HG02763 (cell line): Measurements from ENCODE around the gene SNRNP200.
"Not testable (repeated sequence)": the region's sequence is repeated elsewhere in the genome, so short reads cannot be mapped to it uniquely, and the experiment has no call there.

ENCODE experiments used
- ATAC-seq: cut with Tn5 transposase; IDR thresholded peaks from one replicate; pipeline ENCODE4 v1.9.1; 2021; ENCODE audit warnings: mild to moderate bottlenecking, moderate library complexity; ENCODE audit not compliant: unreplicated experiment

The SNRNP200 gene

DNA sequence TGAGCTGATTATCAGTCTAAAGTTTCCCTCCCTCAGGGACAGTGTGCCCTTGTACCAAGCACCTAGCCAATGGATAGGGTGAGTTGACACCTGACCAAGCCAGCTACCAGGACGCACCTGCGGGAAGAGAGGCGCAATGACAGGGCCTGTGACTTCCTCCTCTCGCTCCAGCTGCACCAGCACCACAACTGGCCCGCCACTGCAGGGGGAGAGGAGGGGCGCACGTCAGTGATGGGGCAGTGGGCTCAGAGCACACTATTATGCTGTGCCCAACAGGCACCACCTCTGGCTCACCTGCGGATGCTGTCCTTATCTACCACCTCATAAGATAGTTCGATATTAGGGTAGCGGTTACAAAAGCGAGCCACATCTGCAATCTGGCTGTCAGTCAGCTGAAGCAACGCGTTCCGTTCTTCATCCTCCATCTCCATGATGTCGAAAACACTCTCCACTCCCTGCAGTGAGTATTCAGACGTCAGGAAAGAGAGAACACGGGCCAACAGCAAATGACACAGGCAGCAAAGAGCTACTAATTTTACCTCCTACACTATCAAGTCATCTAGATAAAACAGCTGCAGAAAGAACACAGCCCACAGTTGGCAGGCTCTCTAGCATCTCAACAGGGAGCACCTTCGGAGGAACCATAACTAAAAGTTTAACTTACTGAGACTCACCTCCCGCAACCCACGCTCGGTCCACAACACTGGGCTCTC lies 28.4 kb downstream of the SNRNP200 start:
- no peak for ATAC-seq

DNA sequence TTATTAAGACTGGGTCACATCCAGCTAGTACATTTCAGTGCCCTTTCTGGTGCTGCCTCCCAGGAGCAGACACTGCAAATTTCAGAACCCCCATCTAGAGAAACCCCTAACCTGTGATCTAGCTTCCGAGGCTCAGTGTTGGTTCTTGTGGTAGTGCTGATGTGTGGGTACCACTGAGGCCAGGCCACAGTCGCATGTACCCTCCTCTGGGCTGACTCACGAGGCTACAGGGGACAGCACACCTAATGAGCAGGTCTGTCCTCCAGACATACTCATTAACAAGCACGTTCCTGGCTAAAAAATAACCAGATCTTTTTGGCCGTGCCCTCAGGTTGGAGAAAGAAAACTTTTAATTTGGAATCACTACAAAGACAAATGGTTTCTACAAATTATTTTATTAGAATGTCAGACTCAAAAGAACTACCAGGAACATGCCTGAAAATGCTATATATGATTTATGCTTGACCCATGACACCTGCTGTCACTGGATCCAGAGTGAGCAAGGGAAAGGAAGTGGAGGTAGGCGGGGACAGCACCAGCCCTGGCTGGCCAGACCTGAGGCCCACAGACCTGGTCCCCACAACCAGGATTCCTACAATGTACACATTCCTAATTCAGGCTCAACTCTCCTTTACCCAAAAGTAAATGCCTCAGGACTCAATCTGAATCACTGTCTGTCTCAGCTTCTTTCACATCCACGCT lies 30.8 kb downstream of the SNRNP200 start:
- no peak for ATAC-seq

DNA sequence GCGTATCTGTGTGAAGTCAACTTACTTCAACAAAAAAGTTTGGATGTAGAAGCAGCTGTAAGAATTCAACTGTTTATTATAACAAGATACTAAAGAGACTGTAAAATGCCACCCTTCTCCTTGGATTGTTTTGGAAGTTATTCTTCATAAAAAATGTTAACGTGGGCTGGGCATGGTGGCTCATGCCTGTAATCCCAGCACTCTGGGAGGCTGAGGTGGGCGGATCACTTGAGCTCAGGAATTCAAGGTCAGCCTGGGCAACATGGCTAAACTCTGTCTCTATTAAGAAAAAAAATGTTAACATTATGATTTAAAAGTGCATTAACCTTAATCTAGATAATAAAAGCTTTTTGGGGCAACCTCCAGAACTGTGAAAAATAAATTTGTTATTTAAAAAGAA lies 31.6 kb downstream of the SNRNP200 start:
- no peak for ATAC-seq

DNA sequence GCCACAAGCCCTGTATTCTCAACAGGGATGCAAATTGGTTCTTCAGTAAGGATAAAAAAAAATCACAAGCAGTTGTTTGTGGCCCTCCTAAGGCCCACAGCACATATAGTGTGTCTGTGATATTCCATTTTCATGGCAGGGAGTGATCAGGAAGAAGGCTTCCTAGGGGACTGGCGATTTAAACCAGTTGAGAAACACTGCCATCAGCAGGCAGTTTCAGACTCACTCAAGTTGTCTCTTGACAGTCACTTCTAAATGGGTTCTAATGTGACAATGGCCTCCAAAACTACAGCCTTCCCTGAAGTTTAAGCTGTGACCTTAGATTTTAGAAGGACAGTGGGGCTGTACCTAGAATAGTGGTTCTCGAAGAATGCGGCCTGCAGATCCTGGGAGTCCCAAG lies 33.4 kb downstream of the SNRNP200 start:
- no peak for ATAC-seq

DNA sequence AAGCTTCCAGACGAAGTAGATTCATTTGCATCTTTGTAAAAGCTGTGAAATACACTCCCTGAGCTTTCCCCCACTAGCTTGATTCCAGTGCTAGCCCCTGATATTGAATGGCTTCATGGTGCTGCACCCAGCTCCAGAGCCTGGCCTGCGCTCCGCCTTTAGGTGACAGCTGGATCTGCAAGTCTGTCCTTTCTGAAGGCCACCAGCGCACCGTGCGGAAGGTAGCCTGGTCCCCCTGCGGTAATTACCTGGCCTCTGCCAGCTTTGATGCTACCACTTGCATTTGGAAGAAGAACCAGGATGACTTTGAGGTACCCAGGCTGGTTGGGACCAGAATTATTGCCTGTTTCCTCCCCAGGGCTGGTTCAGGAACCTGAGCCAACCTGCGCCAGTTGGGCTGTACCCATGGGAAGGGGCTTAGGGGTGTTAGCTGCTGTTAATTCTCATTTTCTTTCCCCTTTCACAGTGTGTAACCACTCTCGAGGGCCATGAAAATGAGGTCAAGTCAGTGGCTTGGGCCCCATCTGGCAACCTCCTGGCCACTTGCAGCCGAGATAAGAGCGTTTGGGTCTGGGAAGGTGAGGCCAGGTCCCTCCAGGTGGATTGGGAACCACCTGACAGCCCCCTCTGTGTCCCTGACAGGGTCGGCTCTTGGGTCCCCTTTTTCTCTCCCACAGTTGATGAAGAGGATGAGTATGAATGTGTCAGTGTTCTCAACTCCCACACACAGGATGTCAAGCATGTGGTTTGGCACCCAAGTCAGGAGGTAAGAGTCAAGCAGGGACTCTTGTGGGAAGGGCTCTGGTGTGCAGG lies 38.0 kb downstream of the SNRNP200 start:
- no peak for ATAC-seq

DNA sequence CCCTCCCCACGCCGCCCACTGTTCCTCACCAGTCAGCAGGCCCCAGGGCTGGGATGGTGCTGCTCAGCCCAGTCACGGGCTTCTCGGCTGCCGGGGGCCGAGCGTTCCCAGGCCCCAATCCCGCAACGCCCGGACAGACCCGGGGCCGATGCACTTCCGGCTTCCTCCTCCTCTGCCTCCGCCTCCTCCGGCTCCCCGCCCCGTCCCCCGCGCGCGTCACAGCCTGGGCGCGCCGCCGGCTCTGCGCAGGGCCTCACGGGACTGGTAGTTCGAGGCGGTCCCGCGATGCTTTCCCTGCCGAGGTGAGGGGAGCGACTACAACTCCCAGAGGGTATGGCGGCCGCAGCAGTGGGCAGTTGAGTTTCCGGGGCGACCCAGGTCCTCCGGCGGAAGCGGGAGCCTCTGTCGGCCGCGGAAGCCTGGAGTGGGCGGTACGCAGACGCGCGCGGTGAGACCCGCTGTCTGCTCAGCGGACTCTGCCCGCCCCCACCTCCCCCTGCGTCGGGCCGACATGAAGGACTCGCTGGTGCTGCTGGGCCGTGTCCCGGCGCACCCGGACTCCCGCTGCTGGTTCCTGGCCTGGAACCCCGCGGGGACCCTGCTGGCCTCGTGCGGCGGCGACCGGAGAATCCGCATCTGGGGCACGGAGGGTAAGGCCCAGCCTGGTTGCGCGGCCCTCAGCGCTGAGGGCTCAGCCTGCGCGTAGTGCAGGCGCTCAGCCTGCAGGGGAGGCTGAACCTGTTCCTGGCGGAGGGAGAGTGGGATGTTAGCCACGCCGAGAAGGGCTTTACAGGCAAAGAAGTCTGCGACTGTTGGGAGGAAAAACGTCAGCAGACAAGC lies 39.3 kb downstream of the SNRNP200 start, which contains the start of the genes CIAO1 and TMEM127:
Gene CIAO1 (plus strand): TSS at position 386 of the 840 bp plus-strand sequence. CDS start 126 bp downstream, at position 512.
Gene TMEM127 (minus strand): TSS at position 158 of the 840 bp plus-strand sequence. CDS start 616 bp downstream, outside the sequence.
- peak; percentile 88 for ATAC-seq

DNA sequence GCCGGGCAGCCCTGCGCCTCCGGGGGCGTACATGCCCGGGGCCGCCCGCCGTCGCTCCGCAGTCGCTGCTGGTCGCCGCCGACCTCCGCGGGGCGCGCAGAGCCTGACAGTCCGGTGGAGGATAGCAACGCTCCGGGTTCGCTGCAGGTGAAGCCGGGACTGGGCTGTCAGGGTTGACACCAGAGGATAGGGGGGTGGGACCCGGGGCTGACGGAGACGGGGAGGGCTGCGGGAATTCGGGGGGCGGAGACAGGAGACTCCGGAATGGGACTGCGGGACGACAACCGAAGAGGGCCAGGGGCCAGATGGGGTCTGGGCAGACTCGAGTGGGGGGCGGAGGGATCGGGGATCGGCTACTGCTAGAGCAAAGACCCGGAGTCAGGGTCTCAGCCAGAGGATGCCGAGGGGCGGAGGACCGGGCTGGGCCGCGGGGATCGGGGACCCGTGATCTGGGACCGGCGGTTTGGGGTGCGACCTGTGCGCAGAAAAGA lies 40.0 kb downstream of the SNRNP200 start:
- ATAC-seq: peak; percentile 15

DNA sequence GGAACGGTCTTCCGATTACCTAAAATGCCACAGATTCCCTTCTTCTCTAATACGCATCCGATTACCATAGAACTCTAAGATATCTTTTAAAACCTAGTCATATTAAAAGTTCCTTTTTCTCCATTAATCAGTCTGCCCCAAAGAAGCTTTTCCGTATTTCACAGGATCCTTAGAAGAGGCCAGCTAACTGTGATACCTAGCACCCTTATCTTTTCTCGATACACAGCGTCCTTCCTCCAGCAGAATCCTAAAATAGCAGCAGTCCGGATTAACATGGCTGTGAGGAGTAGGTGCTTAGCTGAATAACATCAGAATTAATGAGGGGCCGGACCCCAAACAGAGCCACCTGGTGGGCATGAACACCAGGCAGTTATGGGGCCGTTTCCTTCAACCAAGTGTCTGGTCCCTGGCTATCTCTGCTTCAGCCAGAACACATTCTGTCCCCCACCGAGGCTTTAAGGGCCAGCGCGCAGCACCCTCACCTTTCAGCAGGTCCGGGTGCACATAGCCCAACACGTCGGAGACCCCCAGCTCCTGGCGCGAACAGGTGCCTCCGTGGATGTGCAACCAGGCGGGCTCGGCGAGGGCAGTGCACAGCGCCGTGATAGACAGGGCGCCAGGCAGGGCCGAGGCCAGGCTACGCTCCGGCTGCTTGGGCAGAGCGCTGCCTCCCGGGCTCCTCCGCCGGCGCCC lies 40.5 kb downstream of the SNRNP200 start:
- ATAC-seq: no peak

DNA sequence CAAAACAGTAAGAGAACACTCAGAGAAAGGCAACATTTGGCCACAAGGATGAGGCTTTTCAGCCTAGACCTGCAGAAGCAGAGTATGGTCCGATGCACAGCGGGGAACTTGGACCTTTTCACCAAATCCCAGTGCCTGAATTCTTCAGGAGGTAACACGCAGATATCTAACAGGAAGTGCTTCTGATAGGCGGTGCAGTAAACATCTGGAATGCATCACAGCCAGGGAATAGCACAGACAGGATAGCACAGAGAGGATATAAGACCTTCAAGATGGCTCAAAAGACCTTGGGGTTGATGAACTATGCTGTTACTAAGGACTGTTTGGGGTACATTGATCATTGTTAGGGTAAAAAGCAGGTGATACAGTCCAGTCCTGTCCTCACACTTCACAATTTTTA lies 41.3 kb downstream of the SNRNP200 start:
- ATAC-seq: no peak

DNA sequence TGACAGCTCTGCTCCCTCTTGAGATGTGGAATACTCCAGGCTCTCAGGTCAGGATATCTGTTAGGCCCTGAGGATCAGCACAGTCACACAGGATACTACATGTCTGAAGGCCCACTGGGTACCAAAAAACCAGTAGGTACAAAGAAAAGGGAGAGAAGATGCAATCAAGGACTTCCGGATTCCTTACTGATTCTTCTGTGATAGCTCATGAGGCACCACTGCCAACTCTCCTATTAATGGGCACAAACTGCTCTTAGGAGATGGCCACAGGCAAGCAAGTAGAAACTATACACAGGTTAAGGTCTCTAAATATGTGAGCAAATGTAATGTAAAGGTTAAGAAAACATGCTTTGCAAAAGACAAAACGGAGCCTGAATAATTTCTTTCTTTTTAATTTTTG lies 43.0 kb downstream of the SNRNP200 start:
- ATAC-seq: no peak

DNA sequence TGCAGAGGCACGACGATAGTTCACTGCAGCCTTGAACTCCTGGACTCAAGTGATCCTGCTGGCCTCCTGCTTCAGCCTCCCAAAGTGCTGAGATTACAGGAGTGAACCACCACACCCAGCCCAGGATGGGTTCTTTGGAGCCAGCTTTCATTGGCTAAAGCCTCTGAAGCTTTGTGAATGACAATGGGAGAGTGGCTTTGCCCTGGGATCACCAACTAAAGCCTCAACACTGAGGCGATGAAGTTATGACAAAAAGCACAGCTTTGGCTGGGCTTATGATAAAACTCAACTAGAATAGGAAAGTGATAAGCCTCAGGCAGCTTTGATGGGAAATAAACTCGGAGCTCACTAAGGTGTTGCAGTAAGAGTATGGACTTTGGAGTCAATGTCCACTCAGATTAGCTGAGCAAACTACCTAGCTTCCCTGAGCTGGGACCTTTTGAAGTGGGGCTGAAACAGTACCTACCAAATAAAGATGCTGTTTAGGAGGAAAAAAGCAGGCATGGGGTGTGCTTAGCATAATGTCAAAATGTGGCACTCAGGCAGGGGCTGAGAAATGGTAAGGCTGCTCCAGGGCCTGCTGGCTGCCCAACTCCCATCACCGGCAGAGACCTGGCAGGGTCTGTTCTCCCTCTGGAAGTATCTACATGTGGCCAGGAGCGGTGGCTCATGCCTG lies 43.9 kb downstream of the SNRNP200 start:
- ATAC-seq: no peak

DNA sequence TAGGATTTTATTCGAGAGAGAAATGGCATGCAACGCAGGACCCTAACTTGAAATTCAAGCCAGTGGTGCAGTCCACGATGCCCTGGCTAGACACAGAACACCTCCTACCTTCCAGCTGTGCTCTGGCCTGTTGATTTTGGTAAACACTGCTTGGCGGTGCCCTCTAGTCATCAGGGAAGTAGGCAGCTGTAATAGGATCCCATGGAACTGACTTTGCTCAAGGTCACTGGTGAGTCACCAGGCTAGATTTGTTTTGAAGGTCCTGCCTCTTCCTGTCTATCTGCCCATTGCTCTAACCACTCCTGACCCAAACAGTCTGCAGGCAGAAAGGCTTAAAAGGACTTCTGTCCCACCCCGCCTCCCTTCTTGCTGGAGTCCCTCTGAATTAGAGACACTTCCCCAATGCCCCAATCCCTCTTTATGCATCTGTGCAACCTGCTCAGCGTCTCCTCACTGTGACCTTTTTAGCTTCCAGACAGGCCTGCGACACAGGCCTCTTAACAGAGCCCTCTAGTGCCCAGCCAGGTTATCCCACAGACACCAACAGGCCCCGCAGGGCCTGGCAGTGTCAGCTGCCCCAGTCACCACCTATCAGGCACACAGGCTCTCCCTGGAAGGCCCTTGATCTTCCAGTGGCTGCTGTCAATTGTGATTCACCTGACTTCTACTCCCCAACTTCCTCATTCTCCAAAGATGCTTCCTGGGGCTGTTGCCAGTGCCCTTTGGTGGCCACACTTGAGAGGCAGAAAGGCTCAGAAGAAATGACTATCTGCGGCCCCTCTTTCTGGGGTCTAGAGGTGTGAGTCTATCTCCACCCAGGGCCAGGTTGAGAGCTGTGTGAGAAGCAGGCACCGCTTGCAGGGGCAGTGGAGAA lies 44.7 kb downstream of the SNRNP200 start:
- ATAC-seq: no peak

DNA sequence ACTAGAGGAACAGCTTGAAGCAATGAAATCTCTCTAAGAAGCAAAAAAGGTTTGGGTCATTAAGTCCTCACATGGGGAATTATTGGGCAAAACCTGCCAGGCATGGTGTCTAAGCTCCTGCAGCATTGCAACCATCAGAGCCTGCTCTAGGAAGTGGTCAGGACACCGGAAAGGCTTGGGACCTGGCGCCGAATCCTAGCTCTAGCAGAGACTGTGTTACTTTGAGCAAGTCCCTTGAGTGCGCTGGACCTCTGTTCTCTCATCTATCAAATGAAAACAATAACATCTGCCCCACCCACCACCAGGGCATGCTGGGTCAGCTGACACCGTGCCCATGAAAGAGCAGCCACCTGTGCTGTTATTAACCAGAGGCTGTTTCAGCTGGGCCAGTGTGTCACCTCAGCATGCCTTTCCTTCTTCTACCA lies 45.8 kb downstream of the SNRNP200 start:
- no peak for ATAC-seq

DNA sequence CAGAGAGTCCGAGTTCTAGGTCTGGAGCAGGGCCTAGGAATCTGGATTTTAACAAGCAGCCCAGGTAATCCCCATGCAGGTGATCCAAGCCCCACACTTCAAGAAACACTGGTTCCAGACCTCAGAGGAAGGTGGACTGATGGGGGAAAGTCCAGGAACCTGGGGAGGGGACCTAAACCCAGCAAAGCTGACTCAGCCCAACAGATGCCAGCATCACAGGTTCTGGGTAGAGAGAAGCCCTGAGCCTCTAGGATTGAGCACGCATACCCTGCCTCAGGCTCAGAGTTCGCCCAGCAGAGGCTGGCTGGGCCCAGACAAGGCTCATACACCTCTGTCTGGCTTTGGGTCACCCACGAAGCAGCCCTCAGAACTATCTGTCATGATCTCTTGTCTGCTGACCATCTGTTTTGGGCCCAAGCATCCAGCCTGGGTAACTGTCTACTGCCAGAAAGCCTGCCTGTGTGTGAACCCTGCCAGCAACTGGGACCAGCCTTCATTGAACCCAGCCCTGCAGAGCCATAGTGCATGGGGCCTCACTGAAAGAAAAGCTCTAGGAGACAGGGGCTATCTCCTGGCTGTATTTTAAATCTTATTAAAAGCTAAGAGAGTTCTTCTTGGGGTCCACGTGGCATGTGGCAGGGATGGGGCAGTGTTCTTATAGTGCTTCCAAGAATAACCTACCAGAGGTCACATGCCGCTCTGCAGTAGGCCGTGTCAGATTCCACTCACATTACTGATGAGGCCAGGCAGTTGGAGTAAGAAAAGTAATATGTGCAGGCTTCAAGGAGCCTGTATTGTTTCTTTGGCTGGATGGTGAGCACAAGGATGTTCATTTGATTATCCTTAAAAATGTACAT lies 47.0 kb downstream of the SNRNP200 start:
- ATAC-seq: no peak

DNA sequence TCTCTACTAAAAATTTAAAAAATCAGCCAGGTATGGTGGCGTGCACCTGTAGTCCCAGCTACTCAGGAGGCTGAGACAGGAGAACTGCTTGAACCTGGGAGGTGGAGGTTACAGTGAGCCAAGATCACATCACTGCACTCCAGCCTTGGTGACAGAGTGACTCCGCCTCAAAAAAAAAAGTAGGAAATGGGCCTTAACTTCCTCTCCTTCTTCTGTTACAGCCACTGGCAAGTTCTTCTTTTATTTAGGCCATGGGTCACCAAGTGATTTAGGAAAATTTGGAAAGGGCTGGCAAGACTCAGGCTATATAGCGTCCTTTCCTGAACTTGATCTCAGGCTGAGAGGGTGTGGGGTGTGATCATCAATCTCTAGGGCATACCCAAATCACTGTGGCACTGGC lies 47.6 kb downstream of the SNRNP200 start:
- ATAC-seq: not testable (repeated sequence)

DNA sequence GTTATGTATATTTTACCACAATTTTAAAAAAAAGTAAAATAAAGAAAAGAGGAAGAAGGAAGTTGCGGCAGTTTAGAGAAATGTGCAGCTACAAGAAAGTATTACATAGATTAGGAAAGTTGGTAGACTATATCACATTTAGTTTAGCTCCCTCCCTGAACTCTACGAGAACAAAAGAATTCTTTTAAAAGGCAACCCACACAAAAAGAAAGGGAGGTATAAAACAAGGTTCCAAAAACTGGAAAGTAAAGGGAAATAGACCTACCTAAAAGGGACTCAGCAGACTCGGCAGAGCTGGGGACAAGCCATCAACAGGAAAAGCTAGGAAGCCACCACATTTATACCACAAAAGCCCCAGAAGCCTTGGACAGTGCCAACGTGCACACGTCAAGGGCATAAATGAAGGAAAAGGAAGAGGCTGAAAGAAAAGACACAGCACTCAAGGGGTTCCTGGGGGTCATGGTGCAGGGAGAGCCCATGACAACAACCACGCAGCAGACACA lies 48.7 kb downstream of the SNRNP200 start:
- ATAC-seq: no peak

DNA sequence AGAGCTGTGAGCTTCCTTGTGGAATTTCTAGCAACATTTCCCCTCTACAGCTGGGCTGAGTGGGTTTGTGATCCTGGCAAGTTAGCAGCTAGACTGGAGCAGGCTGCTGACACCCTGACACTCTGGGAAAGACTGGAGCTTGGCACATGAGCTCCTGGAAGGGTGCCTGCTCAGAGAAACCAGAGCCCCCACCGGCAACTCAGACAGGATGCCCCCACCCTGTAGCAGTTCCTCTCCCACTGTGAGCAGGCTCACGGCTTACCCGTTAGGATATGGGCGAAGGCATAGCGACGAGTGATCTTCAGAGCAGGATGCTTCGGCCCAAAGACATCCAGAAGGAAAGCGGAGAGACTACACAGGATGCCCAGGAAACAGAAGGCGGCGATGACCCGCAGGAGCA lies 50.8 kb downstream of the SNRNP200 start:
- ATAC-seq: no peak
